IPS-18c (cell line): ENCODE data around the gene FBH1.

Experiments used
- H3K4me3 ChIP-seq: 2 replicates; pipeline ENCODE4 v1.7.0; 2013; ENCODE audit warnings: low read depth, mild to moderate bottlenecking, low read length, moderate library complexity; ENCODE audit not compliant: insufficient read depth
- H3K9me3 ChIP-seq: one replicate; pipeline ENCODE4 v1.6.1; 2013; ENCODE audit warnings: mild to moderate bottlenecking, low read length, moderate library complexity; ENCODE audit not compliant: control insufficient read depth, insufficient read depth

FBH1 gene

GRCh38 chr10:5975641-5976473 is 85.8 kb downstream of the FBH1 start:
- Histone ChIP-seq H3K9me3 (no peaks in the 10 kb centered on the region), H3K4me3 (no peak overlapping the region; the same call in 1 of the 2 replicates)

- Histone ChIP-seq H3K4me3 (peak overlapping the region; percentile 74), H3K9me3 (no peaks in the 10 kb centered on the region)
Measured at GRCh38 chr10:5976512-5977470, 86.7 kb downstream of the FBH1 start.

GRCh38 chr10:5977471-5978229 is 87.6 kb downstream of the FBH1 start, which contains the start of gene IL15RA:
Gene IL15RA, minus strand, starts transcription at chr10:5977543. Its CDS starts 51 bp downstream, at chr10:5977492.
- Histone ChIP-seq H3K9me3 (no peaks in the 10 kb centered on the region), H3K4me3 (peak within 1 kb of the TSS; percentile 74)

GRCh38 chr10:5978230-5978489 is 88.1 kb downstream of the FBH1 start:
- Histone ChIP-seq H3K4me3 (peak overlapping the region; percentile 74), H3K9me3 (no peaks in the 10 kb centered on the region)

GRCh38 chr10:5981529-5981928 is 91.5 kb downstream of the FBH1 start:
- no peaks in the 10 kb centered on the region for H3K9me3 ChIP-seq
- no peak overlapping the region for H3K4me3 ChIP-seq

GRCh38 chr10:5983774-5984173 is 93.7 kb downstream of the FBH1 start:
- Histone ChIP-seq H3K4me3 (no peak overlapping the region), H3K9me3 (no peaks in the 10 kb centered on the region)

- no peaks in the 10 kb centered on the region for H3K9me3 ChIP-seq
- no peak overlapping the region for H3K4me3 ChIP-seq
Measured at GRCh38 chr10:5985029-5985428, 95.0 kb downstream of the FBH1 start.
